HG02642 (cell line): ENCODE results near the gene RETREG1.
"Not testable (repeated sequence)": the region's sequence is repeated elsewhere in the genome, so short reads cannot be mapped to it uniquely, and the experiment has no call there.

Experiments
- ATAC-seq: cut with Tn5 transposase; IDR thresholded peaks from one replicate; pipeline ENCODE4 v1.9.1; 2021; ENCODE audit warnings: mild to moderate bottlenecking; ENCODE audit not compliant: unreplicated experiment, poor library complexity

The RETREG1 gene

DNA sequence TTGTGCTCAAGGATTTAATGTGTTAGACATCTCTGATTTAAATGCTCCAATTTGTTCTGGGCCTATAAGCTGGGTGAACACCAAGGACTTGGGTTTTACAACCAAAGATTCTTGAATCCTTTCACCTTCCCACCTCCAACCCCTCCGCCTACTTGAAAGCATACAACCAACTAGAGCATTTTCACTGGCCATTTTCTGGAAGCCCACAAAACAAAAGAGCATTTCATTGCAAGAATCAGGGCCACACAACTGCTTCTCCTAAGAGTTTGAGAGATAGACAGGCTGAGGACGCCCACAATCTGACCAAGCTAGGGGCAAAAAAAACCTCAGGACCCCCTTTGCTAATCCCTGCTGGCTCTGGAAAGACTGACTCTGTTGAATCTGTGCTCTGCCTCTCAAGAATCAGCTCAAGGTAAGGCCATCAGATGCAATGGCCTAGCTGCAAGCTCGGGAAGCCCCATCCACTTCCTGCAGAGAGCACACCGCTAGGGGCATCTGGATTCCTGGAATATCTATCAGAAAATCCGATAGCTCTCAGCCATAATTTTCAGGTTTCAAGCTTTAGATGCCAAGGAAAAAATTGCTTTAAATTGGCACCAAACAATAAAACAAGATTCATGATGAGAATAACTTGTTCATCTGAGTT lies 57.7 kb downstream of the RETREG1 start:
- ATAC-seq, result no peak

DNA sequence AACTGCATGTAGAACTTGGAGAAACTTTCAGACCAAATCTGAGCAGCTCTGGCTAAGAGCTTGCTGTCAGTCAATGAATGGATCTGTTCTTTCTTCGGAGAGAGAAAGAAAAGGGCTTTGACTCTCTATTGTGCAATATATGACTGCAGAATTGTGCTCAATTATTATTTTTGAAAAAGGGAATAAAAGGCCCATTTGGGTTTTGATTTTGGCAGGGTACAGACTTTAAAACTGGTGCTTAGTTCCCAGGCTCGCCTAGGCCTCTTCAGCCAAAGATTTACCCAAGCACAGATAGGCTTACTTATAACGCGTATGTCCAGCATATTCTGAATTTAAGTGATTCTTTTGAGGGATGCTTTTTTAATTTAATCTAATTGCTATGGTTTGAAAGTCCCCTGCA lies 59.3 kb downstream of the RETREG1 start:
- ATAC-seq, result no peak

DNA sequence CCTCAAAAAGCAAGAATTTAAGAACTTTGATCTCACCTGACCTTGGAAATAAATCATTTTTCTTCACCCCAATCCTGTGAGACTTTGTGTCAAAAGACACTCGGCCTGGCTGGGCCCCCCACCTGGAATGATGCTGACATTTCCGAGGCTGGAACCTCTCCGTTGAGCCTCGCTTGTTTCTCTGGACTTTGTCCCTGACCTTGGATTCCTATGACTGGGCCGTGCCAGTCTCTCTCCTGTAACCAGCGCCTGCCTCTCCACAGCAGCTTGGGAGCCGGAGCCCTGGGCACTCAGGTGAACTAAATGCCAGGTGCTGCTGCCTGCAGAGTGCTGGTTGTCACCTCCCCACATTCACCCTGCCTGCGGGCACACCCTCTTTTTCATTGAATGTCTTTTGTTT lies 62.7 kb downstream of the RETREG1 start:
- no peak for ATAC-seq

- ATAC-seq, result peak; percentile 92
Observed at GRCh38 chr5:16552666-16553343, 64.0 kb downstream of the RETREG1 start.

DNA sequence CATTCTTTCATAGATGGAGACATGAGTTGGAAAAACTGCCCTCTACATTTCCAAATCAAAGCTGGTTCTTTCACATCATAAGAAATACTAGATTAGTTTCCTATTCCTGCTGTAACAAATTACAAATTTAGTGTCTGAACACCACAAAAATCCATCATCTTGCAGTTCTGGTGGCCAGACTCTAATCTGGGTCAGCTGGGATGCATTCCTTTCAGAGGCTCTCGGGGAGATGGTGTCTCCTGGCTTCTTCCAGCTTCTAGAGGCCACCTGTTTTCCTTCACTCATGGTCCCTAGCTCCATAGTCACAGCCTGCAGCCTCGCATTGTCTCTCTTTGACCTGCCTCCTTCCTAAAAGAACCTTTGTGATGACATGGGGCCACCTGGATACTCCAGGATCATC lies 65.2 kb downstream of the RETREG1 start:
- no peak for ATAC-seq

DNA sequence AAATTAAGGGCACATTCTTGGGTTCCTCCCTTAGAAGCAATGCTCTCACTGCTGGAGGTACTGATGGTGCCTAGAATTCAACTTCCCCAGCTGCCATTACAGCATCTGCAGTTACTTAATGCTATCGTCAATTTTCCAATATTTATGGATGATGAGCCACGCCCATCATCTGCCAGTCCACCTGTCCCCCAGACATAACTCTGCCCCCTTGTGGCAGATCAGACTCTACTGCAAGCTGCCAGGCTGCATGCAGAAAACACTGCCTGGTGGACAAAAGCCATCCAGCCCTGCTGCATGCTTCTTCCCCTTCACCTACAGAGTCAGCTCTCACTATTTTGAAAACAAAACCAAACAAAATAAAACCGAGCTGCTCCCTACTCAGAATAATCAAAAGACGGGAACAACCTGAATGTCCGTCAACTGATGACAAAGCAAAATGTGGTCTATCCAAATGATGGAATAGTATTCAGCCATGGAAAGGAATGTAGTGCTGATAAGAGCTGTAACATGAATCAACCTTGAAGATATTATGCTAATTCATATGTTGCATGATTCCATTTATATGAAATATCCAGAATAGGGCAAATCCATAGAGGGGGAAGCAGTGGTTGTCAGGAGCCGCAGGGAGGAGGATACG lies 66.4 kb downstream of the RETREG1 start:
- ATAC-seq, result peak; percentile 73

DNA sequence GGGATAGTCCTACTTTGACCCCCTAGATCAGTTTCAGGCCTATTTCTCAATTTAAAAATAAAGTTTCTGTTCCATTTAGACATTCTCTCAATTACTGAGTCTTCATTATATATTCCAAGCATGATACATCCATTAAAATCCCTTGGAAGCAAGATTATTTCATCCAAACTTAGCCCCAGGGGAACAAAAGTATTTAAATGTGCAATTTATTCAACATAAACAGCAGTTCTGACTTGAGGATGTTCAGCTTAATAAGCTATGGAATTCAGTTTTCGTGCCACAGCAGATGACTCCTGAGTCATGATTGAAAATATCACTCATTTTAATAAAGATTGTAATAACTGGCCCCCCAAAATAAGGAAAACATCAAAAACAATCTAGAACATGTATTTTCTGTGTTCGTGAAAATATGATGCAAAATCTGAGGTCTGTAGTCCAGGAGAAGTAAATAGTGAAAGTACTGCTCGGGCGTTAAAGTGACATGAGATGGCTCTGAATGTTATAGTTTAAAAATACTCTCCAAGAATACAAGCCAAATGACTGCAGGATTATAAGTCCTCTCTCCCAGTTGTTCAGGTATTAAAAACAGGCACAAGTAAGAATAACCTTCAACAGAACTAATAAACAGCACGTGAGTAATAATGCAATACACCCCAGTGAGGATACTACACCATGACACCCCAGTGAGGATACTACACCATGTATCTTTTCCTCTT lies 67.1 kb downstream of the RETREG1 start:
- no peak for ATAC-seq

GRCh38 chr5:16548812-16549211 lies 68.0 kb downstream of the RETREG1 start:
- ATAC-seq, result no peak

- ATAC-seq, result no peak
Observed at GRCh38 chr5:16548115-16548514, 68.7 kb downstream of the RETREG1 start.

- ATAC-seq, result no peak
Observed at GRCh38 chr5:16547200-16547842, 69.5 kb downstream of the RETREG1 start.

DNA sequence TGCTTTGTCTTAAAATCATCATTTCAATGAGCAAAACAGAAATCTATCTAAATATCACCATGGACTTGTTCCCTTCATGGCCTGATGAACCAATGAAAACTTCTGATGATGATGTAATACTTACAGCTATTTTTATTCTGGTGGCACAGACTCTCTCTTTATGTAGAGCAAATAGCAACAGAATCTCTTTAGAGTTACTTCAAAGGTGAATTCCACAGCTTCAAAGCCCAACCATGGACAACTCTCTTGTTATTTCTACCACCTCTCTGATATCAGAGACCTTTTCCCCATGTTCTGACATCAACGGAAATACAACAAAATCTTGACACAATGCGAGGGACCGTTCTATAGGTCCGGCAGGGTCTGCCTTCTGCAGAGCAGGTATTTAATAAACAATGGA lies 70.1 kb downstream of the RETREG1 start:
- ATAC-seq, result no peak

- no peak for ATAC-seq
Observed at GRCh38 chr5:16544607-16545374, 72.0 kb downstream of the RETREG1 start.

- not testable (repeated sequence) for ATAC-seq
Observed at GRCh38 chr5:16543206-16543605, 73.6 kb downstream of the RETREG1 start.

GRCh38 chr5:16542236-16542635 lies 74.6 kb downstream of the RETREG1 start:
- ATAC-seq, result no peak

- ATAC-seq, result not testable (repeated sequence)
Observed at GRCh38 chr5:16541592-16541991, 75.2 kb downstream of the RETREG1 start.

DNA sequence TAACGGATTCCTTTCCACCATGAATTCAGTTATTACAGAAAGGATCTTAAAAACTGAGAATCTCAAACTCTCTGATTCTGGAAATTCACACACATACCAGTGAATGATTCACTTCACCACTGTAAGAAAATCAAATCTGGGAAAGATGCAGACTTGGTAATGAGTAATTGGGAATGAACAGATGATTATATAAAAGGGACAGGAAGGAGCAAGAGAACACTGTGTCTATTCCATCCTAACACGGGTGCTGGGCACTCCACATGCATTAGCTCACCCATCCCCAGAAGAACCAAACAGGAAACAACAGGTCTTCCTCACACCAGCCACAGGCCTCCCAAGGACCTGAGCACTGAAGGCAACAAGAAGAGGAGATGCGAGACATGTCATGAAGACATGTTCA lies 76.4 kb downstream of the RETREG1 start:
- no peak for ATAC-seq

GRCh38 chr5:16539169-16539666 lies 77.6 kb downstream of the RETREG1 start:
- no peak for ATAC-seq

- ATAC-seq, result no peak
Observed at GRCh38 chr5:16538006-16538405, 78.8 kb downstream of the RETREG1 start.

GRCh38 chr5:16536818-16537217 lies 80.0 kb downstream of the RETREG1 start:
- ATAC-seq, result no peak

DNA sequence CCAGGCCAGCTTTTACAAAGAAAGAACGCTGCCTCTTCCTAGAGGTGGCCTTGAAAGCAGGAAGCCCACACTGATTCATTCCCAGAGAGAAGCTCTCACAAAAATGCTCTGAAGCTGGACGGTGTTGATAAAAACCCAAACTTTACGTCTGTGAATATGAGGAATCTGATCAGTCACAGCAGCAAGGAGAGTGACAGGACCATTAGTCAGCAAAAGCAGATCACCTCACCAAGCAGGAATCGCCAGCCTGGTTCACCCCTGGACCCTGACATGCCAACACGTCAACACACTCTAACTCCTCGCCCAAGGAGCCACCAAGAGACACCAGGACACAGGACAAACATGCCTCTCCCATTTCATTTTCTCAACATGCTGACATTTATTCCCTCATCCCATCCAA lies 80.6 kb downstream of the RETREG1 start:
- no peak for ATAC-seq
